ENCODE results near the gene COA4.
A peak's percentile ranks its signal among the peaks of the same experiment; 100 is the strongest.

Gene COA4

DNA sequence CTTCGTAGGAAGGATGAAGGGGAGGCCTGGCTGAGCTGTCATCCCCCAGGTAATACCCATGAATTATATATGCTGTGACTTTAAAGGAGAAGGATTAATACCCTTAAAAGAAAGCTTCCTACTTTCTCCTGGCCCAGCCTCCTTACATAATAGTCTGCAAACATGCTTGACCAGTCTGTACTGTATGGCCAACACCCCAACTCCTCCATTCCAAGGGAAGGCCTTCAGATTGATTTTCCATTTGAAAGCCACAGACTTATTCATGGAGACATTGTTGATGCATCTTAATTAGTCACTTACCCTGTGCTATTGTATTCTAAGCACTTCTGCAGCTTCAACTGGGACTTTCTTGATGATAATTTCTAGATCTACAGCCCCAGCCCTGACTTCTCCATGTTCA, 2.1 kb upstream of the COA4 start:
- Histone ChIP-seq H3K27me3 (ENCODE audit: insufficient read depth, poor library complexity, severe bottlenecking) (no peaks in the 10 kb centered on the region), H3K36me3 (ENCODE audit: low read depth) (peaks cover 36% of the 10 kb centered on the region), H3K27ac (ENCODE audit: poor library complexity, severe bottlenecking) (no peak overlapping the region), H3K9me3 (ENCODE audit: severe bottlenecking) (no peaks in the 10 kb centered on the region), H3K4me3 (ENCODE audit: severe bottlenecking) (no peak overlapping the region), H3K4me1 (ENCODE audit: insufficient read depth, poor library complexity, severe bottlenecking) (peaks cover 10% of the 10 kb centered on the region)
- DNase-seq (ENCODE audit: low spot score) (no peak), ATAC-seq (ENCODE audit: low read depth) (no peak)
- TF ChIP-seq, protein P1, sequence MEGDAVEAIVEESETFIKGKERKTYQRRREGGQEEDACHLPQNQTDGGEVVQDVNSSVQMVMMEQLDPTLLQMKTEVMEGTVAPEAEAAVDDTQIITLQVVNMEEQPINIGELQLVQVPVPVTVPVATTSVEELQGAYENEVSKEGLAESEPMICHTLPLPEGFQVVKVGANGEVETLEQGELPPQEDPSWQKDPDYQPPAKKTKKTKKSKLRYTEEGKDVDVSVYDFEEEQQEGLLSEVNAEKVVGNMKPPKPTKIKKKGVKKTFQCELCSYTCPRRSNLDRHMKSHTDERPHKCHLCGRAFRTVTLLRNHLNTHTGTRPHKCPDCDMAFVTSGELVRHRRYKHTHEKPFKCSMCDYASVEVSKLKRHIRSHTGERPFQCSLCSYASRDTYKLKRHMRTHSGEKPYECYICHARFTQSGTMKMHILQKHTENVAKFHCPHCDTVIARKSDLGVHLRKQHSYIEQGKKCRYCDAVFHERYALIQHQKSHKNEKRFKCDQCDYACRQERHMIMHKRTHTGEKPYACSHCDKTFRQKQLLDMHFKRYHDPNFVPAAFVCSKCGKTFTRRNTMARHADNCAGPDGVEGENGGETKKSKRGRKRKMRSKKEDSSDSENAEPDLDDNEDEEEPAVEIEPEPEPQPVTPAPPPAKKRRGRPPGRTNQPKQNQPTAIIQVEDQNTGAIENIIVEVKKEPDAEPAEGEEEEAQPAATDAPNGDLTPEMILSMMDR (IDR thresholded peaks at IDR 0.05; ENCODE audit: poor library complexity, severe bottlenecking) = no peak

DNA sequence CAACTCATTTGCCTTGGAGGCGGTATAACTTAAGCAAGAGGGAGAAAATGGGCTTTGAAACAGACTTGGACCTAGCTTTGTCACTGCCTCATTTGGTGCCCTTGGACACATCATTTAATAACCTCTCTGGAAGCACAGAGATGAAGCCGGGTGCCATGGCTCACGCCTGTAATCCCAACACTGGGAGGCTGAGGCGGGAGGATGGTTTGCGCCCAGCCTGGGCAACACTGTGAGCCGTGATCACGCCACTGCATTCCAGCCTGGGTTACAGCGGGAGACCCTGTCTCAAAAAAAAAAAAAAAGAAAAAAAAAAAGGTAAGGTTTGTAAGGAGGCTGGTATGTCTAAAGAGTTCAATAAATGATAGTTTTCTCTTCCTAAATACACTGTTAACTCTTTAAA, 806 bp downstream of the COA4 start:
- Histone ChIP-seq H3K4me1 (ENCODE audit: insufficient read depth, poor library complexity, severe bottlenecking) (peaks cover 10% of the 10 kb centered on the region), H3K27me3 (ENCODE audit: insufficient read depth, poor library complexity, severe bottlenecking) (no peaks in the 10 kb centered on the region), H3K36me3 (ENCODE audit: low read depth) (peaks cover 57% of the 10 kb centered on the region), H3K9me3 (ENCODE audit: severe bottlenecking) (no peaks in the 10 kb centered on the region), H3K4me3 (ENCODE audit: severe bottlenecking) (peak overlapping the region; percentile 44), H3K27ac (ENCODE audit: poor library complexity, severe bottlenecking) (peak overlapping the region; percentile 90)
- ATAC-seq (ENCODE audit: low read depth) (no peak), DNase-seq (ENCODE audit: low spot score) (no peak)
- TF ChIP-seq, protein P1 (IDR thresholded peaks at IDR 0.05; ENCODE audit: poor library complexity, severe bottlenecking) = no peak

DNA sequence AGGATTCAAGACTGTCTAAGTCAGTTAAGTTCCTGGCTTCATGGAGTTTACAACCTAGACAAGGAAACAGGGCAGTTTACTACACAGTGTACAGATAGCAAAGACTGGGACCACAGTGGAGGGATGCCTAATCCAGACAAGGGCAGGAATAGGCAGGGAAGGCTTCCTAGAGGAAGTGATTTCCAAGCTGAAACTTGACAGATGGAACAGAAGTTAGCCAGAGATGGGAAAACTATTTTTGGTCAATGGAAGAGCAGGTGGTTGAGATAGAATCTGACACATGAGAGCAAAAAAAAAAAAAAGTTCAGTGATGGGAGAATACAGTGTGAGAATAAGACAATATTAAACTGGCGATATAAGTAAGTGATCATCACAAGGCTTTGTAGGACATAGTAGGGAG, 1.3 kb downstream of the COA4 start:
- TF ChIP-seq, protein P1 (IDR thresholded peaks at IDR 0.05; ENCODE audit: poor library complexity, severe bottlenecking) = no peak
- no peaks in the 10 kb centered on the region for H3K27me3 ChIP-seq (ENCODE audit: insufficient read depth, poor library complexity, severe bottlenecking)
- H3K27ac ChIP-seq (ENCODE audit: poor library complexity, severe bottlenecking) = peak overlapping the region; percentile 90
- H3K4me1 ChIP-seq (ENCODE audit: insufficient read depth, poor library complexity, severe bottlenecking) = peaks cover 10% of the 10 kb centered on the region
- DNase-seq (ENCODE audit: low spot score) (no peak), ATAC-seq (ENCODE audit: low read depth) (no peak)
- H3K4me3 ChIP-seq (ENCODE audit: severe bottlenecking) = peak overlapping the region; percentile 44
- H3K9me3 ChIP-seq (ENCODE audit: severe bottlenecking) = no peaks in the 10 kb centered on the region
- peaks cover 57% of the 10 kb centered on the region for H3K36me3 ChIP-seq (ENCODE audit: low read depth)

DNA sequence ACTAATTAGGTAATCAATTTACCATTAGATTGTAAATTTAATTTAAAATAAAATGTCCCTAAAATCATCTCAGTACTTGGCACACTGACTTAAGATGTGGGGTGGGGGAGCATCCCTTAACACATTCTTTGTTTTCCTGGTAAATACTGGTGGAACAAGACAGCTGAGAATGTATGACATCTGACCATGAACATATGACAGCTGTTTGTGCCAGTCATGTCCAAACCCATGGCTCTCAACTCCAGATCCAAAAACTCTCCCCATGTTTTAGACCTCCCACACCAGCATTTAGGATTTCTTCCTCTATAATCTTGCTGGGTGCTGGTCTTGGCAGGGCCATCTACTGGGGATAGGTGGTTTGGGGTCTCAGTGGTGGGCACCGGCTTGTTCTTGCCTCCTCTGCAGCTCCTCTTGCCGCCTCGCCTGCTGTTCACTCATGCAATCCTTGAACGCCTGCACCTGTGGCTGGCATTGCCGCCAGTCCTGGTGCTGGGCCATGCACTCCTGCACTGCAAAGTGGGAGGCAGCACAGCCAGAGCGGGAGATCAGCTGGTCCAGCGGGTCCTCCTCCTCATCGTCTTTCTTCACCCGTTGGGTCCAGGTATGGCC, 3.8 kb downstream of the COA4 start:
- DNase-seq (ENCODE audit: low spot score) (no peak), ATAC-seq (ENCODE audit: low read depth) (no peak)
- Histone ChIP-seq H3K27me3 (ENCODE audit: insufficient read depth, poor library complexity, severe bottlenecking) (no peaks in the 10 kb centered on the region), H3K36me3 (ENCODE audit: low read depth) (peaks cover 43% of the 10 kb centered on the region), H3K4me1 (ENCODE audit: insufficient read depth, poor library complexity, severe bottlenecking) (peaks cover 10% of the 10 kb centered on the region), H3K4me3 (ENCODE audit: severe bottlenecking) (no peak overlapping the region), H3K9me3 (ENCODE audit: severe bottlenecking) (no peaks in the 10 kb centered on the region), H3K27ac (ENCODE audit: poor library complexity, severe bottlenecking) (no peak overlapping the region)
- TF ChIP-seq, protein P1 (IDR thresholded peaks at IDR 0.05; ENCODE audit: poor library complexity, severe bottlenecking) = no peak

DNA sequence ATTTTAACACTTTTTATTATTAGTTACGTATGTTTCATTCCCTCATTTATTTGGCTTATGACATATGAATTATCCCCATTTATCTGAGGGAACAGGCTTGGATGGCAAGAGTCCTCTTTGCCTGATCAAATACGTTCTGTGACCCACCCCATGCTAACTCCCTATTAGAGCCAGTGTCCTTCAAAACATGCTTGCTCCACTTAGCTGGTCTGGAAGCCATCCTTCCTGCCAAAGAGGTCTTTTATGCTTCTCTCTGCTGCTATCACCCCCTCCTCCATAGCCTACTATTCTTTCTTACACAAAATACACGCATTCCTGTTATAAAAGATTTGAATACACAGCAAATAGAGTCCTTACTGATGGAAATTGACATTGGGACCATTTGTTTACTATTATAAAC, 6.4 kb downstream of the COA4 start:
- Histone ChIP-seq H3K9me3 (ENCODE audit: severe bottlenecking) (no peaks in the 10 kb centered on the region), H3K4me3 (ENCODE audit: severe bottlenecking) (no peak overlapping the region), H3K4me1 (ENCODE audit: insufficient read depth, poor library complexity, severe bottlenecking) (peaks cover 12% of the 10 kb centered on the region), H3K36me3 (ENCODE audit: low read depth) (peaks cover 39% of the 10 kb centered on the region), H3K27ac (ENCODE audit: poor library complexity, severe bottlenecking) (no peak overlapping the region), H3K27me3 (ENCODE audit: insufficient read depth, poor library complexity, severe bottlenecking) (no peaks in the 10 kb centered on the region)
- ATAC-seq (ENCODE audit: low read depth) (no peak), DNase-seq (ENCODE audit: low spot score) (no peak)
- TF ChIP-seq, protein P1 (IDR thresholded peaks at IDR 0.05; ENCODE audit: poor library complexity, severe bottlenecking) = no peak

All from RWPE2 (cell line).